NCI-H446 (cell line): ENCODE data around the gene ABCA1.
"Not testable (repeated sequence)": the region's sequence is repeated elsewhere in the genome, so short reads cannot be mapped to it uniquely, and the experiment has no call there.

Experiments
- DNase-seq, 2 experiments: peaks; one replicate each; lab custom pipeline; 2025; lab: John Stamatoyannopoulos, UW

The ABCA1 gene

DNA sequence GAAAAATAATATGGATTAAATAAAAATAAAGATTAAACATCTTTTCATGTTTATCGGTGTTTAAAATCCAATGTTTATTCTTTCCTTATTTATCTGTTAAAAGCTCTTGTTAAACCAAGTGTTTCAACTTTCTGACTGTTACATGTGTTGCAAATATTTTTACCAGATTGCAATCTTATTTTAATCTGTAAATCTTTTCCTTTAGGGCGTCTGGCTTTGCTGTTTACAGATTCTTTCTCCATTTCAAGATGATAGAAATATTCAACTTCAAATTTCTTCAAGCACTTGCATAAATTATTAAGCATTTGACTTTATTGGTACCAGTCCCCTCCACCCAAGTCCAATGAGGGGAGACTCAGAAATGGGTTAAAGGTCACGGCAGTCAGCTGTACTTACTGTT, 16.9 kb upstream of the ABCA1 start:
- no peak for DNase-seq

- DNase-seq, result no peak
These were observed 16.4 kb upstream of the ABCA1 start for GRCh38 chr9:104944356-104944755.

DNA sequence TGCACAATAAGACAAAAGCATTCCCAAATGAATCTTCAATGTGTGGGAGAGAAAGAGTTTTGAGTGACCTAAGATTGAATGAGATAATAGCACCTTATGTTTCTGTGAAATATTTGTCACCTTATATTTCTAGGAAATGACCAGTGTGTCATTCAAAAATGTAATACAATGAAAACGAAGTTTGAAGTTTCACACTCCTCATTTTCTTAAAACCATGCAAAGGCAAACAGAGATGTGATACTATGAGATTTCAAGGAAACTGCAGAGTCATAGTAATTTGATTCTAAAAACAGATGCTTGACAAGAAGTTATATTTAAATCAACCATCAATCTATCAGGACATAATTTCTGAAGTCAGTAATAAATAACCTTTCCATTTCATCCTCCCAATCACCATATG, 13.6 kb upstream of the ABCA1 start:
- no peak for DNase-seq

DNA sequence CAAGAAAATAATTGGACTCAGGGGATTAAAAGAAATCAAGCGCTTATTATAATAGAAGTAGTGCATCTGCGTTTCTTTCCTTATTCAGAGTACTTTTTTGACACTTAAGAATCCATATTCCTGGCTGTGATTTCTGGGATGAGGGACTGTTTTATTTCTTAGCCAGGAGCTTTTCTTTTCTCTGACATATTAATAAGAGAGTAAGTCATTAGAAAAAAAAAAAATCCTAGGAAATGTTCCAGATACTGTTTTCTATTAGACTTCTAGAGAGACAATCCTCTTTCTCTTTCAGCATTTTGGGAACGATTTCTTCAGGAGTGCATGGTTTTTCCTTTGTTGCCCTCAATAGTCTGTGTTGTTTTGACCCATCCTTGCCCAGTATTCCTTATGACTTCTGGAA, 8.3 kb upstream of the ABCA1 start:
- no peak for DNase-seq

GRCh38 chr9:104935501-104935810, 7.5 kb upstream of the ABCA1 start:
- DNase-seq, result not testable (repeated sequence)

DNA sequence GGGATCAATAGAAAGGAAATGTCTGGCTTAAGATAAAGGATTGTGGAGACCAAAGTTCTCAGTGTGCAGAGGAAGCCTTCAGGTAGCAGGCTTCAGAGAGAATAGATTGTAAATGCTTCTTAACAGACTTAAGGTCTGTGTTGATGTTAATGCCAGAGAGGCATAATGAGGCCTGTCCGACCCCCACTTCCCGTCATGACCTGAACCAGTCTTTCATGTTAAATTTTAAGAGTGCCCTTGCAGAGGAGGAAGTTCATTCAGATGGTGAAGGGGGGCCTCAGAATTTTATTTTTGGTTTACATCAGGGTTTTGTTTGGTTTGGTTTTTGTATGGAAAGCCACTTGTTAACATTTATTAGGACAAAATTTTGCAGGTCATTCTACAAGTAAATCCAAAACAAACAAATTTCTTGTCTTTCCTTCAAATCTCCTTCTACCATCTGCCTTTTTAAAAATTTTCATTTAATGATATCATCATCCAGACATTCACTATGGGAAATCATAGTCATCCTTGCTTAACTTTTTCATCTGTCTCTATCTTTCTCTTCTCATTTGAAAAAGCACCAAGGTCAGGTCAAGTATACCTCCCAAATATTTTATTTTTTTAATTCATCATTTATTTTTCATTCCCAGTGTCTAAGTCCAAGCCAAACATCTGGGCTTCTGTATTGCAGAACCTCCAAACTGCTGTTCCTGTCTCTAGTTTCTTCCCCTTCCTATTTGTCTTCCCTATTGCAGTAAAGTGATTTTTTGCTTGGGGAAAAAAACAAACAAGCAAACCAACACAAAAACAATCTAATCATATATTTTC, 6.9 kb upstream of the ABCA1 start:
- DNase-seq, result no peak

DNA sequence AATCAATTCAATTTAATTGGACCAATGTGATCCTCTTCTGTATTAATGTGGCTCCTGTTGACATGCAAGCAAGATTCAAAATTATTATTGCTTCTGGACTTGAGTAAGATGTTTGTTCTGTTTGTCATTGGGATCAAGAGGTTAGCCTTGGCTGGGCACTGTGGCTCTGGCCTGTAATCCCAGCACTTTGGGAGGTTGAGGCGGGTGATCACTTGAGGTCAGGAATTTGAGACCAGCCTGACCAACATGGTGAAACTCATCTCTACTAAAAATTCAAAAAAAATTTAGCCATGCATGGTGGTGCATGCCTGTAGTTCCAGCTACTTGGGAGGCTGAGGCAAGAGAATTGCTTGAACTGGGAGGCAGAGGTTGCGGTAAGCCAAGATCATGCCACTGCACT, 5.1 kb upstream of the ABCA1 start:
- not testable (repeated sequence) for DNase-seq

- DNase-seq, result no peak
These were observed 3.3 kb upstream of the ABCA1 start for GRCh38 chr9:104931256-104931655.

GRCh38 chr9:104927216-104927911, 591 bp downstream of the ABCA1 start:
- no peak for DNase-seq

DNA sequence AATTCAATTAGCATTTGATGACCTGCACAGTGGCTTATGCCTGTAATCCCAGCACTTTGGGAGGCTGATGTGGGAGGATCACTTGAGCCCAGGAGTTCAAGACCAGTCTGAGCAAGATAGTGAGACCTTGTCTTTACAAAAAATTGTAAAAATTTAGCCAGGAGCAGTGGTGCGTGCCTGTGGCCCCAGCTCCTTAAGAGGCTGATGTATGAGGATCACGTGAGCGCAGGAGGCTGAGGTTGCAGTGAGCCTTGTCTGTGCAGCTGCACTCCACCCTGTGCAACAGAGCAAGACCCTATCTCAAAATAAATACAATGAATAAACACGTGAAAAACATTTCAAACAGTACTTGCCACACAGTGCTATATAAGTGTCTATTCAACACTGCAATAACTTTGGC, 4.2 kb downstream of the ABCA1 start:
- DNase-seq, result no peak

DNA sequence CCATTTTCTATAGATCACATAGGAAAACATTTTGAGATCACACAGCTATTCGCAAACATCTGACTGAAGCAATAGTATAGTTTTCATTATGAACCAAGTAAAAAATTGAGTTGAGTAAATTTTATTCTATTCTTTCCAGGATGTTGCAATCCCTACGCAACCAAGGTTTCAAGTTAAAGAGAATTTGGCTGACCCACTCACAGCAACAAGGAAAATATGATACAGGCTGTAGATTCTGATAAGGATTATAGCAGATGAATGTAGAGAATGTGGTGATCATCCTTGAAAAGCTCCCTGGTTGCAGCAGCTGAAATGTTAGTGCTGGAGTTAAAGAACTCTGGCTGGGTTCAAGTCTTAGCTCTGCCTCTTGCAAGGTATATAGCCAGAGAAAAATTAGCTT, 4.7 kb downstream of the ABCA1 start:
- no peak for DNase-seq

DNA sequence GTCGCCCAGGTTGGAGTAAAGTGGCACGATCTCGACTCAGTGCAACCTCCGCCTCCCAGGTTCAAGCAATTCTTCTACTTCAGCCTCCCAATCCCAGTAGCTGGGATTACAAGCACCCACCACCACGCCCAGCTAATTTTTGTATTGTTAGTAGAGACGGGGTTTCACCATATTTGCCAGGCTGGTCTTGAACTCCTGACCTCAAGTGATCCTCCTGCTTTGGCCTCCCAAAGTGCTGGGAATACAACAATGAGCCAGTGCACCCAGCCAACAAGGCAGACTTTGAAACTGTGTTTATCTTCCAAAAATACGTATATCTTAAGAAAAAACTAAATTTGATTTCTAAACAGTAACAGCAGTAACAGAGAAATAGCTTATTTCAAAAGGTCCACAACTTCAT, 5.2 kb downstream of the ABCA1 start:
- not testable (repeated sequence) for DNase-seq

DNA sequence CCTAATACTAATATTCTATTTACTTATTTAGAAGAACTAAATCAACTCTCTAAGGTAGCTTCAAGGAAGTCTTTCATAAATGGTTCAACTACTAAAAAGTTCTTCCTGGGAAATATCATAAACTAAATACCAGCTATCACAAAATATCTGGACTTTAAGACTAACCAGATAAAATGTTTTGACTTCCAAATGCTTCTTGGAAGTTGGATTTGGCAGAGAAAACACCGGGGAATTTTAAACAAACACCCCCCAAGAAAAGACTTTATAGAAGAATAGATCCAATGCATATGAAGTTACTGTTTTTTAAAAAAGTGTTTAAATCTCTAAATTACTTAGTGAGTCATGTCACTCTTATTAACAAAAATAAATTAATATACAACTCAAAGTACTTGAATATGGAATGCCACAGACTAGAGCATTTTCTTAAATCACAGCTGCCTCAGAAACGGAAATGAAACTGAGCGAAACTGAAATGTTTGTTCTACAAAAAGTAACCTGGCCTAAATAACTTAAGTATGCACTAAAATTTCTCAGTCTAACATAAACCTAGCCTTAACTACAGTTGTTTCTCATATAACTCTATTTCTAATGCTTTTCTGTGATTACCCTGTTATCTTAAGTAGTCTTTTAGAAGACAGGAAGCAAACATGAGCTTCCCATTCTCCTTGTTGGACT, 6.8 kb downstream of the ABCA1 start:
- DNase-seq, result no peak

DNA sequence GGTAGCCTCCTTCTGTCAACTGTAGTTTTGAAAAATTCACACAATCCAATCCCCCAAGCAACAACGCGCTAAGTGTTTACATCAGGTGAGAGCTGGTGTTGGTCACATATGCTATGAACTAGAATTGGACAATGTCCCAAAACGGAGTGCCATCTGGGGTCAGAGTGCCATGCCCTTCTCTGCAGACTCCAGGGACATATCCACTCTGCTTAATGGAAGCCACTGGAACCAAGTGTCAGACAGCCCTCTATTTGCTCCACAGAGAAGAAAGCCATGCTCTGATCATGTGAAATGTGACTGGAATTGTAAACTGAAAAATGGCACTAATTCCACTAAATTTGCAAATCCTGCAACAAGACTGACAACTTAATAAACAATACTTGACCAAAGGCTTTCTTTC, 12.2 kb downstream of the ABCA1 start:
- no peak for DNase-seq

DNA sequence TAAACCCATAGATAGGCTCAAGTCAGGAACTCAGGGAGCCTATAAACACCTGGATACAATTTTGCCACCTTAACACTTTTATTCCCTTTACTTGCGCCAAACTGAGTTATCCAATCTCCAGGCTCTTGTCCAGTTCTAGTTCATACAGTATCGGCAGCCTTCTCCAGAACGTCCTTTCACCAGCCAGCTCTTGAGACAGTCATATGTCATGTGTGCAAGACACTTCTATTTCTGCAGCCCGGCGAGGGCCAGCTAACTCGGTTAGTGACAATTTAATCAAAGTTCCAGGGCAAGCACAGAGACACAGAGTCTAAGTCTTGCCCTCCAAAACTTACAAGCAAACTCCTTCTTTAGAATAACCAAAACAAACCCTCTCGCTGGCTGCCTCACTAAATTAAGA, 12.9 kb downstream of the ABCA1 start:
- no peak for DNase-seq

- DNase-seq, result no peak
These were observed 13.5 kb downstream of the ABCA1 start for GRCh38 chr9:104914466-104914865.

GRCh38 chr9:104912606-104913005, 15.3 kb downstream of the ABCA1 start:
- DNase-seq, result no peak

- DNase-seq, result no peak
These were observed 16.8 kb downstream of the ABCA1 start for GRCh38 chr9:104911032-104911607.

GRCh38 chr9:104907278-104907951, 20.5 kb downstream of the ABCA1 start:
- DNase-seq, result no peak

- no peak for DNase-seq
These were observed 21.3 kb downstream of the ABCA1 start for GRCh38 chr9:104906441-104907277.

- no peak for DNase-seq
These were observed 22.0 kb downstream of the ABCA1 start for GRCh38 chr9:104905931-104906330.
